Memory B cell (primary cell): ENCODE results near the gene OASL.

Experiments
- ATAC-seq: fragments of 150-1000 bp; cut with Tn5 transposase; 2 replicates; pipeline ENCODE4 v1.10.0; 2021; ENCODE audit warnings: low read depth, mild to moderate bottlenecking, moderate library complexity
- DNase-seq, 2 donors: peaks; one replicate each; pipeline ENCODE4 v3.0.0; 2022; ENCODE audit warnings: low spot score in 2 of 2
- H3K27ac Mint-ChIP-seq: one replicate; pipeline ENCODE4 v1.8.0; 2022; ENCODE audit warnings: mild to moderate bottlenecking, moderate library complexity, mixed read lengths
- H3K27me3 Mint-ChIP-seq: one replicate; pipeline ENCODE4 v1.8.0; 2022; ENCODE audit warnings: mixed read lengths
- H3K36me3 Mint-ChIP-seq: one replicate; pipeline ENCODE4 v1.8.0; 2022; ENCODE audit warnings: mild to moderate bottlenecking, mixed read lengths
- H3K4me1 Mint-ChIP-seq: one replicate; pipeline ENCODE4 v1.8.0; 2022; ENCODE audit warnings: mixed read lengths
- H3K4me3 Mint-ChIP-seq: one replicate; pipeline ENCODE4 v1.8.0; 2022; ENCODE audit warnings: mild to moderate bottlenecking, moderate library complexity, mixed read lengths
- H3K9me3 Mint-ChIP-seq: one replicate; pipeline ENCODE4 v1.8.0; 2022; ENCODE audit warnings: mixed read lengths

The OASL gene

GRCh38 chr12:120980800-120981368, 58.2 kb downstream of the OASL start:
- DNase-seq, result no peak
- no peaks in the 10 kb centered on the region for H3K36me3 Mint-ChIP-seq
- no peak overlapping the region for H3K27ac Mint-ChIP-seq
- H3K4me1 Mint-ChIP-seq, result peaks cover 3% of the 10 kb centered on the region
- H3K27me3 Mint-ChIP-seq, result peaks cover 9% of the 10 kb centered on the region
- no peaks in the 10 kb centered on the region for H3K9me3 Mint-ChIP-seq
- no peak overlapping the region for H3K4me3 Mint-ChIP-seq
- no peak for ATAC-seq

- no peaks in the 10 kb centered on the region for H3K36me3 Mint-ChIP-seq
- no peak for DNase-seq
- no peak overlapping the region for H3K27ac Mint-ChIP-seq
- peaks cover 9% of the 10 kb centered on the region for H3K27me3 Mint-ChIP-seq
- no peaks in the 10 kb centered on the region for H3K9me3 Mint-ChIP-seq
- ATAC-seq, result no peak
- H3K4me3 Mint-ChIP-seq, result no peak overlapping the region
- H3K4me1 Mint-ChIP-seq, result peaks cover 3% of the 10 kb centered on the region
These were observed 59.0 kb downstream of the OASL start for GRCh38 chr12:120979862-120980696.

DNA sequence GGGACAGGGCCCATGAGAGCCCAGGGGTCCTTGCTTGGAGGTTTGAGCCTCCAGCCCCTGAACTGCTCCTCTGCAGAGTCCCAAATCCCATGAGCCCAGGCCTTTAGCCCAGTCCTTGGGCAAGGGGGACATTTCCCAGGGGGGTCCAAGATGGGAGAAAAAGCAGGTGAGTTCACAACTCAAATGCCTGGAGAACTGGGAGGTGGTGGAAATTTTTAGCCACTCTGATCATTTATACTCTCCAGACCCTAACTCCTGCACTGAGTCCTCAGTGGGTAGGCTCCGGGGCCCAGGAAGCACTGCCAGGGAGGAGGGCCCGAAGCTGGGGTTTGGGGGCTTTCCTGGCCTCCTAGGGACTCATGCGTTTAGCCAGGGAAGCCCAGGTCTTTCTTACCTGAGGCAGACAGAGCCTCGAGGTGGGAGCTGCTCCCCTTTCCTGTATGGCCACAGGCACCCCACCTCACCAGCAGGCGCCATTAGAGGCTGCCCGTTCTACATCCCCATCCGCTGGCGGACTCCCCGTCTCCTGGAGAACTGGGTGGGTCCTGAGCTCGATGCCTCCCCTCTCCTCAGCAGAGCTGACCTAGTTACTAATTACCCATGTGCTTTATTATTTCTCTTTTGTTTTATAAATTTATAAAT, 59.7 kb downstream of the OASL start:
- no peak overlapping the region for H3K27ac Mint-ChIP-seq
- no peak overlapping the region for H3K4me3 Mint-ChIP-seq

GRCh38 chr12:120978296-120979219, 60.5 kb downstream of the OASL start, which contains the start of gene HNF1A:
Gene HNF1A, plus strand, starts transcription at chr12:120978543. Its CDS starts 226 bp downstream, at chr12:120978769.
- Mint-ChIP-seq H3K36me3 (no peaks in the 10 kb centered on the region), H3K27ac (no peak within 1 kb of the TSS), H3K27me3 (peaks cover 5% of the 10 kb centered on the region), H3K9me3 (no peaks in the 10 kb centered on the region), H3K4me3 (no peak within 1 kb of the TSS), H3K4me1 (no peaks in the 10 kb centered on the region)
- no peak for DNase-seq
- no peak for ATAC-seq

More for the DNA sequence above, 59.7 kb downstream of the OASL start:
- DNase-seq (no peak), ATAC-seq (no peak)
- Mint-ChIP-seq H3K27me3 (peaks cover 7% of the 10 kb centered on the region), H3K4me1 (peaks cover 2% of the 10 kb centered on the region), H3K9me3 (no peaks in the 10 kb centered on the region), H3K36me3 (no peaks in the 10 kb centered on the region)

GRCh38 chr12:120977531-120978295, 61.3 kb downstream of the OASL start:
- H3K9me3 Mint-ChIP-seq, result no peaks in the 10 kb centered on the region
- peaks cover 4% of the 10 kb centered on the region for H3K27me3 Mint-ChIP-seq
- no peak overlapping the region for H3K27ac Mint-ChIP-seq
- H3K36me3 Mint-ChIP-seq, result no peaks in the 10 kb centered on the region
- H3K4me3 Mint-ChIP-seq, result no peak overlapping the region
- DNase-seq (no peak), ATAC-seq (no peak)
- H3K4me1 Mint-ChIP-seq, result no peaks in the 10 kb centered on the region

DNA sequence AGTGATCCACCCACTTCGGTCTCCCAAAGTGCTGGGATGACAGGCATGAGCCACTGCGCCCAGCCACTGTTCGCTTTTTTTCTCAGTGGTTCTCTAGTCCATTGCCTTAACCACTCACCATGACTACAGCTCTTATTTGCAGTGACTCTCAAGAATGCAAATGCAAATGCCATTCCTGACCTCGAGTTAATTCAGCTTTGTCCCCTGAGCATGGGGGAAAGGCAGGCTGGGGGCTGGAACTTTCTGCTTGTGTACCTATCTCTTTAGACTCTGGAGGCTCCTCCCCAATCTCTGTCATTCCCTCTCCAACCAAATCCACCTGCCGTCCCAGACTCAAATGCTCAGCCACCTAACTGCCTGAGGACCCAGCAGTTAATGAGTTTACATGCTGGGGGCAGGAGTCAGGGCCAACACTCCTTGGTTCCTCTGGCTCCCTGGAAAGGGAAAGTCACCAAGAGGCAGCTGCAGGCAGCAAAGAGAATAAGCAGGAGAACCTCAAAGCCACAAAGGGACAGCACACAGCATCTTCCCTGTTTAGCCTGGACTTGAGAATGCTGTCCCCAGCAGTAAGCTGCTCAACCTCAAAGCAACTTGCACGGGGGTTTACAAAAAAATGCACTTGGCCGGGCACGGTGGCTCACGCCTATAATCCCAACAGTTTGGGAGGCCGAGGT, 66.0 kb downstream of the OASL start:
- H3K4me3 Mint-ChIP-seq, result no peak overlapping the region
- DNase-seq (no peak), ATAC-seq (no peak)
- H3K9me3 Mint-ChIP-seq, result no peaks in the 10 kb centered on the region
- peaks cover 3% of the 10 kb centered on the region for H3K27me3 Mint-ChIP-seq
- H3K4me1 Mint-ChIP-seq, result peaks cover 7% of the 10 kb centered on the region
- H3K36me3 Mint-ChIP-seq, result no peaks in the 10 kb centered on the region
- no peak overlapping the region for H3K27ac Mint-ChIP-seq

DNA sequence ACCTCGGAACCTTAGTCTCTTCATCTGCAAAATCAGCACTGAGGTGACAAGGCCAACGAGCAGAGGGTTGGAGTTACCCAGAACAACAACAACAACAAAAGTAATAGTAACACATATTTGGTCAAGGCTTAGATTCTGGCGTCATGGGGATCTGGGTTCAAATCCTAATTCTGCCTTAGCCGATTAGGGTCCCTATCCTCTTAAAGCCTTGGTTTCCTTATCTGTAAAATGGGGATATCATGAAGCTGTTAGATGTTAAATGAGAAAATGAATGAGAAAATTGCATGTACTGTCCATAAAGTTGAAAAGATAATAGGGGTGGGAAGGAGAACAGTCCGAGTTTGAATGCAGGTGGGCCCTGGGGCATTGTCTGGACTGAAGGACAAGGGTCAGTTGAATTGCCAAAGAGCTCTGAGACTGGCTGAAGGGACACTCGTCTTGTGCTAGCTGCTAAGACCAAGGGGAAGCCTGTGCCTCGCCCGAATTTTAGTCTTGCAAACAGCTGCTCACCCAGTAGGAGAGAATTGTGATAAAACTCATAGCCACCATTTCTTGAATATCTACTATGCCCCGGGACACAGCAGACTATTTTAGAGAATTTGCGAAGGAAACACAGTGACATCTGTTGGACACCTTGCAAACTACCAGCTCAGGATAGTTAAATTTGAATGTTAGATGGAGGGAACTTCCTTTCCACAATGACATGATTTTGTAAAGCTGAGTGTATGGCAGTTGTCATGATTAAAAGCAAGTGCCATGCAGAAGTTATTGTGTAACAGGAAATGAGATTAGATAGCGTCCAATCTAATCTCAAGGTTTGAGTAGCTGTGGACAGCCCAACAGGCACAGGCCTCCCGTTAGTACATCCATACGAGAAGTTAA, 67.5 kb downstream of the OASL start:
- Mint-ChIP-seq H3K27ac (no peak overlapping the region), H3K9me3 (no peaks in the 10 kb centered on the region), H3K4me1 (peaks cover 7% of the 10 kb centered on the region), H3K36me3 (no peaks in the 10 kb centered on the region), H3K27me3 (peaks cover 3% of the 10 kb centered on the region), H3K4me3 (no peak overlapping the region)
- DNase-seq, result peak; percentile 22 to 59
- peak; percentile 96 for ATAC-seq

- Mint-ChIP-seq H3K27ac (no peak overlapping the region), H3K4me1 (peaks cover 7% of the 10 kb centered on the region), H3K9me3 (no peaks in the 10 kb centered on the region), H3K36me3 (no peaks in the 10 kb centered on the region), H3K27me3 (peaks cover 6% of the 10 kb centered on the region), H3K4me3 (no peak overlapping the region)
- no peak for DNase-seq
- ATAC-seq, result no peak
These were observed 68.7 kb downstream of the OASL start for GRCh38 chr12:120970310-120970709.
